Ovary (tissue), 3 donors: Measurements from ENCODE around the gene PCDHGA1.

Experiments
- CTCF ChIP-seq, 3 donors: fragments of 450-650 bp in 2 of 3; fragments of 200-600 bp in 1 of 3; IDR thresholded peaks; one replicate each; pipeline versions ENCODE4 v1.5.1 to v1.8.0; 2016 to 2022; ENCODE audit warnings: antibody characterized with exemption in 3 of 3, mild to moderate bottlenecking in 1 of 3
- EP300 ChIP-seq: sonication (generic); formaldehyde crosslinking; IDR thresholded peaks from one replicate; pipeline ENCODE4 v1.6.1; 2017; ENCODE audit warnings: antibody characterized with exemption
- POLR2A ChIP-seq: fragments of 450-650 bp; IDR thresholded peaks from one replicate; pipeline ENCODE4 v1.6.1; 2017; ENCODE audit warnings: antibody characterized with exemption, mild to moderate bottlenecking, moderate library complexity
- donor health status: DM: no; HTN: no; CAD: no.

- TF ChIP-seq CTCF (IDR thresholded peaks at IDR 0.05) (peak; percentile 79 to 82 (median 79)), POLR2A (no peak), EP300 (no peak)
Observed at GRCh38 chr5:141557681-141558136, 227.4 kb downstream of the PCDHGA1 start.
